ENCODE data around the gene ATRIP.

DNA sequence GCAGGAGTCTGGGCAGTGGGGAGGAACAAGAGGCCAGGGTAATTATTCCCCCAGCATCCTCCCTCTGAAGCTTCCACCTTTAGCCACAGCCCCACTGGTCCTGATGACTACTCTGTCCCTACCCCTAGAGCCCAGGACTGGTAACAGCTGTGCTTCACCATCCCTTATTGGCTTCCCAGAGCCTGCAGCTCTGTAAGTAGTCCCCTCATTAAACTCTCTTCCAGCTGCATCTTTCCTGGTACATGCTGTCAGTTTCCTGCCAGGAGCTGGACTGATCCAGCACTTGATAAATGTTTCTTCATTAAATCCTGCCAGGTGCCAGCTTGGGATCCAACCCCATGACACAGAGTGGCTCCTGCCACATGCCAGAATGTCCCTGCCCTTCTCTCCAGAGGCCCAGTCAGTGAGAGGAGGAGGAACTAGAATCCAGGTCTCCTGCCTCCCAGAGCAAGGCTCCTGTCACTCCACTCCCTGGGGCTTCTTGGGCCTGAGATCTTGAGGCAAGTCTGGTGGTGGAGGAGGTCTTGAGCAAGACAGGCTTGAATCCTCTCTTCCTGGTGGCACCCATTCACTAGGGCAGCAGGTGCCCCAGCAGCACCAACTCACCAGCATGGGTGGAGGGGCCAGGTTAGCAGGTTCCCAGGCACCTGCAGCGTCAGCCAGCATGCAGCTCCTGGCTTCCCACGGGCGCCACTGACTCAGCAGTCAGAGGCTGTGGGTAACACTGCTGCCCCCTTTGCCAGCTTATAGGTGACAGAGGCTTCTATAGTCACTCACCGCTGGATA is 47.0 kb upstream of the ATRIP start:
- TF ChIP-seq, protein P1, sequence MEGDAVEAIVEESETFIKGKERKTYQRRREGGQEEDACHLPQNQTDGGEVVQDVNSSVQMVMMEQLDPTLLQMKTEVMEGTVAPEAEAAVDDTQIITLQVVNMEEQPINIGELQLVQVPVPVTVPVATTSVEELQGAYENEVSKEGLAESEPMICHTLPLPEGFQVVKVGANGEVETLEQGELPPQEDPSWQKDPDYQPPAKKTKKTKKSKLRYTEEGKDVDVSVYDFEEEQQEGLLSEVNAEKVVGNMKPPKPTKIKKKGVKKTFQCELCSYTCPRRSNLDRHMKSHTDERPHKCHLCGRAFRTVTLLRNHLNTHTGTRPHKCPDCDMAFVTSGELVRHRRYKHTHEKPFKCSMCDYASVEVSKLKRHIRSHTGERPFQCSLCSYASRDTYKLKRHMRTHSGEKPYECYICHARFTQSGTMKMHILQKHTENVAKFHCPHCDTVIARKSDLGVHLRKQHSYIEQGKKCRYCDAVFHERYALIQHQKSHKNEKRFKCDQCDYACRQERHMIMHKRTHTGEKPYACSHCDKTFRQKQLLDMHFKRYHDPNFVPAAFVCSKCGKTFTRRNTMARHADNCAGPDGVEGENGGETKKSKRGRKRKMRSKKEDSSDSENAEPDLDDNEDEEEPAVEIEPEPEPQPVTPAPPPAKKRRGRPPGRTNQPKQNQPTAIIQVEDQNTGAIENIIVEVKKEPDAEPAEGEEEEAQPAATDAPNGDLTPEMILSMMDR (IDR thresholded peaks at IDR 0.05) = no peak
- no peak for TF ChIP-seq POLR2A (IDR thresholded peaks at IDR 0.05)

All from heart left ventricle (tissue), 13 donors.